ENCODE measurements around the gene PLD5.
"Not testable (repeated sequence)": the region's sequence is repeated elsewhere in the genome, so short reads cannot be mapped to it uniquely, and the experiment has no call there.

PLD5 gene

DNA sequence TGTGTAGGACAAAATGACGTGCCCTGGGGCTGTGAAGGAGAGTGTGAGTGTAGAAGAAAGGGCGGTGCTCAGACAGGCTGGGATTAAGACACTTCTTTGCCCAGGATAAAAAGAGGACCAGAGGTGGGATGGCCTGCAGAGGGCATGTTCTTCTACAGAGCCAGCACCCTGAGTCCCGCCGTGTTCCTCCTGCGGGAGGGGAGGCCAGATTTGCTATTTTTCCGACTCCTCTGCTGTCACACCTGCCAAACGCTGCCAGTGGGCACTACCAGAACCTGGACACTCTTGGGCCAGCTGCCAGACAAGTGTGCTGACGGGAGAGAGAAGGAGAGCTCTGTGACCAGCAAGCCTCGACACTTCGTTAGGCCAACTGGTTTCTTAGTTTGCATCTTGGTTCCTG is 206.4 kb downstream of the PLD5 start:
- Histone ChIP-seq H3K27me3 (replicated peaks; ENCODE audit: control insufficient read depth, insufficient read depth, low read length) (no peaks in the 10 kb centered on the region; the same call in 1 of the 2 replicates), H3K4me3 (replicated peaks; ENCODE audit: low read depth, low read length) (no peak overlapping the region), H3K36me3 (ENCODE audit: control insufficient read depth, insufficient read depth, low read length) (no peaks in the 10 kb centered on the region)
- TF ChIP-seq, protein P1, sequence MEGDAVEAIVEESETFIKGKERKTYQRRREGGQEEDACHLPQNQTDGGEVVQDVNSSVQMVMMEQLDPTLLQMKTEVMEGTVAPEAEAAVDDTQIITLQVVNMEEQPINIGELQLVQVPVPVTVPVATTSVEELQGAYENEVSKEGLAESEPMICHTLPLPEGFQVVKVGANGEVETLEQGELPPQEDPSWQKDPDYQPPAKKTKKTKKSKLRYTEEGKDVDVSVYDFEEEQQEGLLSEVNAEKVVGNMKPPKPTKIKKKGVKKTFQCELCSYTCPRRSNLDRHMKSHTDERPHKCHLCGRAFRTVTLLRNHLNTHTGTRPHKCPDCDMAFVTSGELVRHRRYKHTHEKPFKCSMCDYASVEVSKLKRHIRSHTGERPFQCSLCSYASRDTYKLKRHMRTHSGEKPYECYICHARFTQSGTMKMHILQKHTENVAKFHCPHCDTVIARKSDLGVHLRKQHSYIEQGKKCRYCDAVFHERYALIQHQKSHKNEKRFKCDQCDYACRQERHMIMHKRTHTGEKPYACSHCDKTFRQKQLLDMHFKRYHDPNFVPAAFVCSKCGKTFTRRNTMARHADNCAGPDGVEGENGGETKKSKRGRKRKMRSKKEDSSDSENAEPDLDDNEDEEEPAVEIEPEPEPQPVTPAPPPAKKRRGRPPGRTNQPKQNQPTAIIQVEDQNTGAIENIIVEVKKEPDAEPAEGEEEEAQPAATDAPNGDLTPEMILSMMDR (IDR thresholded peaks at IDR 0.05; ENCODE audit: insufficient read depth, low read length, poor library complexity, severe bottlenecking): no peak
- no peak for DNase-seq (ENCODE audit: extremely low read depth, insufficient read length)

GRCh38 chr1:242314865-242315264 is 209.6 kb downstream of the PLD5 start:
- H3K27me3 ChIP-seq (replicated peaks; ENCODE audit: control insufficient read depth, insufficient read depth, low read length); H3K4me3 ChIP-seq (replicated peaks; ENCODE audit: low read depth, low read length); H3K36me3 ChIP-seq (ENCODE audit: control insufficient read depth, insufficient read depth, low read length); DNase-seq (ENCODE audit: extremely low read depth, insufficient read length): not testable (repeated sequence)

DNA sequence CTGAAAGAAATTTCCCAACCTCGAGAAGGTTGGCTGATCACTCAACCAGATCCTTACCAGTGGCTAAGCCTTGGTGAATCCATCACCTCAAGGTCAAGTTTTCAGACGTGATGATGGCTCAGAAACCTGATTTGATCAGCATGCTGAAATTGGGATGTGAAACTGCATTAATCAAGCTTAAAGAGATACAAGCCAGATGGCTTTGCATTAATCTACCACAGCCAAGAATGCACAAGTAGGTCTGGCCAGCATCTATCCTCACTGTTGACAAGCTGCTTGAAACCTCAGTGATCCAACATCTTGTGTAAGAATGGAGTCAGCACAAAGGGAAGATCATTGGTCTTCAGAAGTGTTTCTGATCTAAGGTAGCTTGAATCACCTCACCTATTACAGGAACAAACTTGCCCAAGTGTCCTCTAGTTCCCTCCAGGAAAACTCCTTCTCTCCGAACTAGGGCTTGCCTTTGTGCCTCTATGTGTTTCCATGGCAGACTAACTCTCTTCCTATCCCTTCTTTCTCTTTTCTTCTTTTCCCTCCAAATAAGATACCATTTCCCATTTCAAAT is 210.3 kb downstream of the PLD5 start:
- H3K27me3 ChIP-seq (replicated peaks; ENCODE audit: control insufficient read depth, insufficient read depth, low read length); H3K4me3 ChIP-seq (replicated peaks; ENCODE audit: low read depth, low read length); H3K36me3 ChIP-seq (ENCODE audit: control insufficient read depth, insufficient read depth, low read length); DNase-seq (ENCODE audit: extremely low read depth, insufficient read length): not testable (repeated sequence)

DNA sequence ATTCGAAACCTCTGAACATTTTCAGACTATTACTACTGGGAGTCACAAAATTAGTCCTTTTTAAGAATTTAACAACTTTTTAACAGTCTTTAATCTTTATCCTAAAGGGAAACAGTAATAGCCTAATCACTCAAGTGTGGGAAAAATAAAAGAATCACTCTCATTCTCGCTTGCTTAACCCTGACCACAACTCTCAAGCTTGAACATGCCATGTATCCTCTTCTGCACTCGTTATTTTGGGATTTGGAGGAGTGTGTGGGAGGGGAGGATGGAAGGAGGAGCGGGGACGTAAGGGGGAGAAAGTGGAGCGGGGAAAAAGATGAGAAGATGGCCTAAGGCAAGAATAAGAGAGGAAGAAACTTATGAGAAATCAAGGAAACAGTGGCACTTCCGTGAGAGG is 215.8 kb downstream of the PLD5 start:
- not testable (repeated sequence) for H3K4me3 ChIP-seq (replicated peaks; ENCODE audit: low read depth, low read length); DNase-seq (ENCODE audit: extremely low read depth, insufficient read length); H3K36me3 ChIP-seq (ENCODE audit: control insufficient read depth, insufficient read depth, low read length); H3K27me3 ChIP-seq (replicated peaks; ENCODE audit: control insufficient read depth, insufficient read depth, low read length)

- not testable (repeated sequence) for H3K27me3 ChIP-seq (replicated peaks; ENCODE audit: control insufficient read depth, insufficient read depth, low read length); H3K36me3 ChIP-seq (ENCODE audit: control insufficient read depth, insufficient read depth, low read length); H3K4me3 ChIP-seq (replicated peaks; ENCODE audit: low read depth, low read length); DNase-seq (ENCODE audit: extremely low read depth, insufficient read length)
These were observed 230.7 kb downstream of the PLD5 start for GRCh38 chr1:242293781-242294180.

GRCh38 chr1:242288067-242288466 is 236.4 kb downstream of the PLD5 start:
- DNase-seq (ENCODE audit: extremely low read depth, insufficient read length); H3K27me3 ChIP-seq (replicated peaks; ENCODE audit: control insufficient read depth, insufficient read depth, low read length); H3K4me3 ChIP-seq (replicated peaks; ENCODE audit: low read depth, low read length); H3K36me3 ChIP-seq (ENCODE audit: control insufficient read depth, insufficient read depth, low read length): not testable (repeated sequence)

DNA sequence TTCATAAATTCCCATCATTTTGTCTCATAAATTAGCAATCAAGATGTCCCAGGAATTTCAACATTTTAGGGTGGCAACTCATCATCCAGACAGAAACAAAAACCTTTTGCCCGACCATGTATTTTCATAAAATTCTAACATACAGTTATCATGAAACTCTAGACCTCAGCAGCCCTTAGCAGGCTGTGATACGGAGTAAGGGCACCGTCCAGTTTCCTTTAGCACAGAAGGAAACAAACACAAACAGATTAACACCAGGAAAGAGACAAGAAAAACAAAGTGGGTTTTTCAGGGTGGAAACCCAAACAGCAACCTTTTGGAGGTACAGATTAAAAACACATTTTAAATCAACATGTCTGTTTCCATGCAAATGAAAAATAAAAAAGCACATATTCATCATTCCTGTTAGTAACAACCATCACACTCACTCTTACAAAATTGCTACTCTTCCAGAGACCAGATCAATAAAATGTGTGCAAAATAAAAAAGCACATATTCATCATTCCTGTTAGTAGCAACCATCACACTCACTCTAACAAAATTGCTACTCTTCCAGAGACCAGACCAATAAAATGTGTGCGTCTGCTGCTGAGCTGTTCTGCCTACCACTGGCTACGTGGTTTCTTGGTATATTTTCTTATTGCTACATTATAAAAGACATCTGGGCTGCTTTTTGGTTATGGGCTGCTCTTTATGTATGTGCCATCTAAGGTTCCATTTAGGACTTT is 241.6 kb downstream of the PLD5 start:
- H3K27me3 ChIP-seq (replicated peaks; ENCODE audit: control insufficient read depth, insufficient read depth, low read length); H3K36me3 ChIP-seq (ENCODE audit: control insufficient read depth, insufficient read depth, low read length); DNase-seq (ENCODE audit: extremely low read depth, insufficient read length); H3K4me3 ChIP-seq (replicated peaks; ENCODE audit: low read depth, low read length): not testable (repeated sequence)

DNA sequence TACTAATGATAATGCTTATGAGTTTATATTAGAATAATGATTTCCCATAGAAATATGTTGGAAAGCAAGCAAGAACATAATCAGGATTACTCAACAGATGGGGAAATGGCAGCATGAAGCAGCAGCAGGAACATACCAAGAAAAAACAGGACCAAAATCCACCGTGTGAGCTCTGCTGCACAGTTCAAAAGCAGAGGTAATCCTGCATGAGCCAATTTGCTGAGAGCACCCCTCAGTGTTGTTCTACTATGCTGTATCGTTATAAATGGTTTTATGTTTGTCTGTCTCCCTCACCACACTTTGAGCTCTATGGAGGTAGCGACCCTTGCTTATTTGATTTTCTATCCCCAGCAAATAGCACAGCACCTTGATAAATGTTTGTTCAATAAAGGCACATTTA is 246.1 kb downstream of the PLD5 start:
- DNase-seq (ENCODE audit: extremely low read depth, insufficient read length); H3K27me3 ChIP-seq (replicated peaks; ENCODE audit: control insufficient read depth, insufficient read depth, low read length); H3K36me3 ChIP-seq (ENCODE audit: control insufficient read depth, insufficient read depth, low read length); H3K4me3 ChIP-seq (replicated peaks; ENCODE audit: low read depth, low read length): not testable (repeated sequence)

DNA sequence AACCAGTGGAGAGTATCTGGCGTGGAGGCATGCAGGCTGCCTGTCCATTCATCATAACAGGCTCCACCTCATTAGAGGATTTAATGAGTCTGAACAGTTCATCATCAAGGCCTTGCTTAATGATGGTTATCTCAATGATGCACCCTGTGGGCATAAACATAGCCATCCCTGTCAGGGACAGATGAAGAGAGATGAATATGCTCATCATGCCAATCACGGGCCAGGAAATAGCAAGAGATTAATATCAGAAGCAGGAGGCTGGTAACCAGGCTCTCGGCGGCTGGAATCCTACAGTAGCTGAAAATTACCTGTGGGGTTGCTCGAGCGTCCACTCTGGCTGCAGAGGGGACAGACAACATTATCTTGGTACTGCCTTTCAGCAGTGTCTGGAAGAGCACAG is 247.7 kb downstream of the PLD5 start:
- H3K36me3 ChIP-seq (ENCODE audit: control insufficient read depth, insufficient read depth, low read length); DNase-seq (ENCODE audit: extremely low read depth, insufficient read length); H3K4me3 ChIP-seq (replicated peaks; ENCODE audit: low read depth, low read length); H3K27me3 ChIP-seq (replicated peaks; ENCODE audit: control insufficient read depth, insufficient read depth, low read length): not testable (repeated sequence)

DNA sequence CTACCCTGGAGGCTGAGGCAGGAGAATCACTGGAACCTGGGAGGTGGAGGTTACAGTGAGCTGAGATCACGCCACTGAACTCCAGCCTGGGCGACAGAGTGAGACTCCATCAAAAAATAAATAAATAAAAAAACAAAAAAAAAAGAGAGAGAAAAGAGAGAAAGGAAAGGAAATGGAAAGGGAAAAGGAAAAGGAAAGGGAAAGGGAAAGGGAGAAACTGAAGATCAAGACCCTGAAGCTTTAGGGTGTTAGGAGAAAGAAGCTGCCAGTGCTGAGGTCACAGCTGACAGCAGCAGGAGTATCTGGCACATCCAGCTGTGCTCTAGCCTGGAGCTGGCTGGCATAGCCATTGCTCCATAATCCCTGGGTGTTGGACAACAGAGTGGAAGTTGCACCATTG is 257.5 kb downstream of the PLD5 start:
- H3K4me3 ChIP-seq (replicated peaks; ENCODE audit: low read depth, low read length); H3K36me3 ChIP-seq (ENCODE audit: control insufficient read depth, insufficient read depth, low read length); DNase-seq (ENCODE audit: extremely low read depth, insufficient read length); H3K27me3 ChIP-seq (replicated peaks; ENCODE audit: control insufficient read depth, insufficient read depth, low read length): not testable (repeated sequence)

DNA sequence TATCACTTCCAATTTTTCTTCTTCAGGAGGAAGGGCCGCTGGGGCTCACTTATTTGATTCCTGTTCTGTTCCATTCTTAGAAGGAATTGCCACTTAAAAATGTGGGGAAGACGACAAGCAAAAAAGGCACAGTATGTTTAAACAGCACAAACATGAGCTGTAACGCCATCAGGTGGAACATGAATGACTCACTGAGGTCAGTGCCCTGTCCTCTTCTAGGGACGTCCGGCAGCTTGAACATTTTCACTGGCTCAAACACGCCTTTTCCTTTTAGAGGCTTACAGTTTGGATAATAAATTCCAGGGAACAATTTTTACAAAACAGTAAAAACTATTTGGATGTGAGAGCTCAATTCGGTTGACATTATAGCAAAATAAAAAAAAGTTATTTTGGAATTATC is 260.1 kb downstream of the PLD5 start:
- DNase-seq (ENCODE audit: extremely low read depth, insufficient read length); H3K27me3 ChIP-seq (replicated peaks; ENCODE audit: control insufficient read depth, insufficient read depth, low read length); H3K4me3 ChIP-seq (replicated peaks; ENCODE audit: low read depth, low read length); H3K36me3 ChIP-seq (ENCODE audit: control insufficient read depth, insufficient read depth, low read length): not testable (repeated sequence)

Data from GM06990 (cell line).